Stimulated activated naive CD8-positive, alpha-beta T cell treated with anti-CD3 and anti-CD28 coated beads, Interleukin-15, Interleukin-2, amounts not matched to agents 100 ng/mL and 50 ng/mL, for 24 hours (primary cell): ENCODE data around the gene IL1RAPL1.
"Not testable (repeated sequence)": the region's sequence is repeated elsewhere in the genome, so short reads cannot be mapped to it uniquely, and the experiment has no call there.

Source experiments
- H3K27ac Mint-ChIP-seq: one replicate; pipeline ENCODE4 v1.8.0; 2021; ENCODE audit warnings: mild to moderate bottlenecking, mixed read lengths
- H3K27me3 Mint-ChIP-seq: one replicate; pipeline ENCODE4 v1.8.0; 2021; ENCODE audit warnings: mixed read lengths
- H3K36me3 Mint-ChIP-seq: one replicate; pipeline ENCODE4 v1.8.0; 2021; ENCODE audit warnings: low read depth, mixed read lengths
- H3K4me1 Mint-ChIP-seq: one replicate; pipeline ENCODE4 v1.8.0; 2021; ENCODE audit warnings: low read depth, mixed read lengths
- H3K4me3 Mint-ChIP-seq: one replicate; pipeline ENCODE4 v1.8.0; 2021; ENCODE audit warnings: mild to moderate bottlenecking, mixed read lengths
- H3K9me3 Mint-ChIP-seq: one replicate; pipeline ENCODE4 v1.8.0; 2021; ENCODE audit warnings: mixed read lengths

IL1RAPL1 gene

DNA sequence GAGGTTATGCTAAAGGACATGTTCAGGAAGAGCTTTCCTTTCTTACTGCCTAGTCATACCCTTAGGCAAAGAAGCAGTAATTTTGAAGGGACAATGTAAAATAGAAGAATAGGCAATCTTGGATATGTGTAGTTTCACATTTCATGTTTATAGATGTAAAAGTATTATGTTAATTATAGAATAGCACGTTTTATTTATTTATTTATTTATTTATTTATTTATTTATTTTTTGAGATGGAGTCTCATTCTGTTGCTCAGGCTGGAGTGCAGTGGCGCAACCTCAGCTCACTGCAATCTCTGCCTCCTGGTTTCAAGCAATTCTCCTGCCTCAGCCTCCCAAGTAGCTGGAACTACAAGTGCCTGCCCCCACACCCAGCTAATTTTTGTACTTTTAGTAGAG is 535.6 kb downstream of the IL1RAPL1 start:
- H3K27me3 Mint-ChIP-seq, H3K9me3 Mint-ChIP-seq, H3K27ac Mint-ChIP-seq, H3K4me3 Mint-ChIP-seq, H3K4me1 Mint-ChIP-seq, H3K36me3 Mint-ChIP-seq: not testable (repeated sequence)

DNA sequence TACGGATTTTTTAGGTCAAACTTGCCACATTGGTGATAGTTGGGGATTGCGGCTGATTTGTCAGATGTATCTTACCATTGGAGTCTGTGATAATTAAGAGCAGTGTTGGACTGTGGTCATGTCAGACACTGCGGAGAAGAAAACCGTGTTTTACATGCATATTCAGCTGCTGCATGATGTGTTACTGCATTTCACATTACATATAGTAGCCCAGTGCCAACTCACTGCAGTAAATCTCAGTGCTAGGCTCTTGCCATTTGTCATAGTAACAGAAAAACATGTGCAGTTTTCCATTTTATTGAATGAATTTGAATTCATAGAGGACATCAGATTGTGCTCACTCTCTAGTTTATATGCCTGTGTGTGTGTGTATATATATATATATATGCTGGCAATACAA is 543.7 kb downstream of the IL1RAPL1 start:
- no peak overlapping the region for H3K4me3 Mint-ChIP-seq
- H3K36me3 Mint-ChIP-seq, result no peaks in the 10 kb centered on the region
- H3K27me3 Mint-ChIP-seq, result no peaks in the 10 kb centered on the region
- H3K4me1 Mint-ChIP-seq, result no peaks in the 10 kb centered on the region
- H3K9me3 Mint-ChIP-seq, result no peaks in the 10 kb centered on the region
- no peak overlapping the region for H3K27ac Mint-ChIP-seq

DNA sequence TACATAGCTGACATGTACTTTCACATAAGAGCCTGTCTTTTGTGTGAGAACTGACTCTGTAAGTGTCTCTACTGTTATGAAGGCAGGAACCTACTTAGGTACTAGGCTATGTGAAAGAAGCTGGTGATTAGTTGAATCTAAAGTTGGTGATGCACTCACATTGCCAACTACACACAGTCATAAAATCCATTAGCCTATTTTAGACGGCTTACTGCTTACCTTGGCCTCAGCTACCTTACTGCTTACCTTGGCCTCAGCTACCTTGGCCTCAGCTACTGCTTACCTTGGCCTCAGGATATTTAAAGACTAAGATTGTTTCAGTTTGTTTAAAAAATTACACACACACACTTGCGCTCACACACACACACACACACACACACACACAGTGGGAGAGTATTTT is 549.7 kb downstream of the IL1RAPL1 start:
- Mint-ChIP-seq H3K9me3 (no peaks in the 10 kb centered on the region), H3K4me1 (no peaks in the 10 kb centered on the region), H3K27me3 (no peaks in the 10 kb centered on the region), H3K4me3 (no peak overlapping the region), H3K27ac (no peak overlapping the region), H3K36me3 (no peaks in the 10 kb centered on the region)

DNA sequence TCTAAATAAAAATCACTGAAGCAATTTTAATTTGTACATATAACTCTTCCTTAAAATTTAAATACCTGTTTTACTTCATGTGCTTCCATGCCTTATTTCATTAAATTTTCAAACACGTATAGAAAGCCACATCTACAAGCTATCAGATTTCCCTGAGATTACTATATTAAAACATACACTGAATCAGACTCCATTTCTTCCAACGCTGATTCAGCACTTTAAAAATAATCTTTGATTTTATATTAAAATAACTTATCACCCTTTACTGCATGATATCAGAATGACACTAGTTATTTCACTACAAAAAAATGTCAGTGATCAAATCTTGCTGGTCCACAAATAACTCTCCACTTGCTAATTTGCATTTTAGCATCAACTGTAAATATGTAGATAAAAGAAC is 550.8 kb downstream of the IL1RAPL1 start:
- Mint-ChIP-seq H3K27ac (no peak overlapping the region), H3K36me3 (no peaks in the 10 kb centered on the region), H3K27me3 (no peaks in the 10 kb centered on the region), H3K4me1 (no peaks in the 10 kb centered on the region), H3K4me3 (no peak overlapping the region), H3K9me3 (no peaks in the 10 kb centered on the region)

DNA sequence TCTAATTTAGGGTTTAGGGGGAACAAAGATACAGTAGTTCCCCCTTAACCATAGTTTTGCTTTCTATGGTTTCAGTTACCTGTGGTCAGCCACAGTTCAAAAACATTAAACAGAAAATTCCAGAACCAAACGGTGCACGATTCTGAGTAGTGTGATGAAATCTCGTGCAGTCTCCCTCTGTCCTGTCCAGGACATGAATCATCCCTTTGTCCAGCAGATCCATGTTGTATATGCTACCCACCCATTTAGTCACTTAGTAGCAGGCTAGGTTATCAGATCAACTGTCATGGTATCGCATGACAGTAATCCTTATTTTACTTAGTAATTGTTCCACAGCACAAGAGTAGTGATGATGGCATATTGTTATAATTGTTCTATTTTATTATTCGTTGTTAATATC is 556.1 kb downstream of the IL1RAPL1 start:
- no peaks in the 10 kb centered on the region for H3K36me3 Mint-ChIP-seq
- H3K4me3 Mint-ChIP-seq, result no peak overlapping the region
- peaks cover 8% of the 10 kb centered on the region for H3K9me3 Mint-ChIP-seq
- H3K27me3 Mint-ChIP-seq, result no peaks in the 10 kb centered on the region
- no peaks in the 10 kb centered on the region for H3K4me1 Mint-ChIP-seq
- no peak overlapping the region for H3K27ac Mint-ChIP-seq

DNA sequence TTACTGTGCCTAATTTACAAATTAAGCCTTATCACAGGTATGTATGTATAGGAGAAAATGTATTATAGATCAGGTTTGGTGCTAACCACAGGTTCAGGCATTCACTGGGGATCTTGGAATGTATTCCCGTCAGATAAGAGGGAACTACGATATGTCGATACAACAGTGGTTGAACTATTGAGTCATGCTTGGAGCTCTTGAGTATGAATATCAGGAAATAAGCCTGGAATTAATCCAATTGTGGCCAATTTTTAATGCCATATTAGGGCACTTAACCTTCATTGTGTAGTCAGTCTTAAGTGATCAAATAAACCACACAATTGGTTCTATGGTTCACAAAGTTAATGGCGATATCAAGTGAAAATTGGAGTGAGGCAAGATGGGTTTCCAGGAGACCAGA is 556.5 kb downstream of the IL1RAPL1 start:
- Mint-ChIP-seq H3K36me3 (no peaks in the 10 kb centered on the region), H3K27me3 (no peaks in the 10 kb centered on the region), H3K4me1 (no peaks in the 10 kb centered on the region), H3K9me3 (peaks cover 8% of the 10 kb centered on the region), H3K4me3 (no peak overlapping the region), H3K27ac (no peak overlapping the region)

DNA sequence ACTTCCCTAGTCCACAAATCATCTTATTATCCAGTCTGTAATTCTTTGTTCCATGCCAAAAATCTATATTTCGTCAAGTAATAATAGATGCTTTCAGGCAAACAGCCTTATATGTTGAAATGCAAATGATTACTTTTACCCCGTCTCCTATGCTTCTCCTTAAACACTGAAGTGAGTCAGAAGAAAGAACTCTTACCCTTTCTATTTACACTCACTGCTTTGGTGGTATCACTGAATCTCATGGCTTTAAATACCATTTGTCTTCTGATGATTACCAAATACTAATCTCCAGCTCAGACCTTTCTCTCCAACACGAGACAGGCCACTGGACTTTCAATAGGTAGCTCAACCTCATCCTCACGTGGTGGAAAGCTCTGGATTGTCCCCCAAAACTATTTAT is 558.1 kb downstream of the IL1RAPL1 start:
- peaks cover 8% of the 10 kb centered on the region for H3K9me3 Mint-ChIP-seq
- no peaks in the 10 kb centered on the region for H3K4me1 Mint-ChIP-seq
- H3K4me3 Mint-ChIP-seq, result no peak overlapping the region
- no peaks in the 10 kb centered on the region for H3K36me3 Mint-ChIP-seq
- H3K27me3 Mint-ChIP-seq, result no peaks in the 10 kb centered on the region
- H3K27ac Mint-ChIP-seq, result no peak overlapping the region

DNA sequence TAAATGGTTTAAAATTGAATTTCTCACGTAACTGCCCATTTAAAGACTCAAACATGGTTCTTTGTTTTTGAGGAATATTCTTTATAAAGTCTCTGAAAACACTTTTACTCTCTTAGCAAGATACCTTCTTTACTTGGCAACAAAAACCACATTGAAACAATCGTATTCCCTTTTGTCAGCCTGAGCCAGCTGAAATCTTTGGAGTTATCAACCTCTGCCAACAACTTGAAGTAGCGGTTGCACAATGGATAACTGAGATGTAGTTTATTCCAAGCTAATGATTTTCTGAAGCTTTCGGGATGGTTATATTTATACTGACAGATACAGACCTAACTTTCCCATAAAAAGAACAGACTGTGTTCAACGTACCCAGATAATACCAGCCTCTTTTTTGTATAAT is 561.3 kb downstream of the IL1RAPL1 start:
- Mint-ChIP-seq H3K36me3 (no peaks in the 10 kb centered on the region), H3K4me1 (no peaks in the 10 kb centered on the region), H3K9me3 (peaks cover 8% of the 10 kb centered on the region), H3K27ac (no peak overlapping the region), H3K27me3 (no peaks in the 10 kb centered on the region), H3K4me3 (no peak overlapping the region)

DNA sequence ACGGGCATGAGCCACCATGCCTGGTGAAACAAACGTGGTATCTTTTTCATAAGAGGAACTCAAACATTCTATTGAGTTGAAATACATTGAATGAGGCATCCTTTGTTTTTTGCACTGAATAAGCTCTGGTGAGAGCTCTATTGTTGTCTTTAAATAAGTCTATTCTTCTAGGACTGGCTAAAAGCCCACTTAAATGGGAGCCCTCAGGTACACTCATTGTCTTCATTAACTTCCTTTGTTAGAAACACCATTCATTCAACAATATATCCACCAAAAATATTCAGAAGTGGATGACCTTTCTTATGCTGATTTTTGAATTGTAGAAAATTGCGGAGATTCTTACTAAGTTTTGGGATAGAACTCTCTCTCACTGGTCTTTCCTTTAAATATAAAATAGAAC is 568.0 kb downstream of the IL1RAPL1 start:
- Mint-ChIP-seq H3K4me3 (no peak overlapping the region), H3K9me3 (no peaks in the 10 kb centered on the region), H3K36me3 (no peaks in the 10 kb centered on the region), H3K27me3 (no peaks in the 10 kb centered on the region), H3K27ac (no peak overlapping the region), H3K4me1 (no peaks in the 10 kb centered on the region)

DNA sequence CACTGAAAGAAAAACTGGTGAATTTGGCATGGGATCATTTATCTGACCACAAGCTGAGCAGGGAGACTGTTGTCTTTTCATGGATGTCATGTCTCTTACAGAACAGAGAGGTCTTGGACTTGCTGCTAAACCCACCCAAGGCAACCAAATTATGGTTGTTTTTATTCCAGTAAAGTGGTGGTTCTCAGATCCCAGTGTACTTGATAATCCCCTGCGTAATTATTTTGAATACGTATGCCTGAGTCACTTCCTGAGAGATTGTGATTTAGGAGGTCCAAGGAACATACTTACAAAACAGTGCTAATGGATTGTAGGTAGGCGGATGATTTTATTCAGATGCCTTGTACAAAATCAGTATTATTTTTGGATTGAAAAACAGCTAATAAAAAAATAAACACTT is 585.6 kb downstream of the IL1RAPL1 start:
- no peaks in the 10 kb centered on the region for H3K27me3 Mint-ChIP-seq
- H3K4me3 Mint-ChIP-seq, result no peak overlapping the region
- H3K9me3 Mint-ChIP-seq, result no peaks in the 10 kb centered on the region
- no peaks in the 10 kb centered on the region for H3K36me3 Mint-ChIP-seq
- no peaks in the 10 kb centered on the region for H3K4me1 Mint-ChIP-seq
- no peak overlapping the region for H3K27ac Mint-ChIP-seq

DNA sequence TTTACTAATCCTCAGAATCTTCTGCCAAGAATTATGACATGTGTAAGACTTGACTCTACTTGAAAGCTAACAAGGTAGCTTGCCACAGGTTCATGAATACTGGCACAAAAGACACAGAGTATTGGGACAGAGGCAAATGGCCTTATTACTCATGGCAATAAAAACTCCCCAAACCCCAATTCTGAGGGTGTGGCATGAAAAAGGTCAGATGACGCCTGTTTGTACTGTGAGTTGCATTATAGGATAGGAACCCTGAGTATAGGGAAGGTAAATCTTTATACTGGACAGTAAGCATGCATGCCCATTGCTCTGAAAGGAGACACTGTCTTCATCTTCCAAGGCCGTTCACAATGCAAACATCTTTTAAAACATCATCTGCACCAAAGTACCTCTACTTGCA is 600.0 kb downstream of the IL1RAPL1 start:
- H3K27me3 Mint-ChIP-seq, result no peaks in the 10 kb centered on the region
- no peaks in the 10 kb centered on the region for H3K4me1 Mint-ChIP-seq
- no peaks in the 10 kb centered on the region for H3K36me3 Mint-ChIP-seq
- H3K4me3 Mint-ChIP-seq, result no peak overlapping the region
- no peaks in the 10 kb centered on the region for H3K9me3 Mint-ChIP-seq
- H3K27ac Mint-ChIP-seq, result no peak overlapping the region

DNA sequence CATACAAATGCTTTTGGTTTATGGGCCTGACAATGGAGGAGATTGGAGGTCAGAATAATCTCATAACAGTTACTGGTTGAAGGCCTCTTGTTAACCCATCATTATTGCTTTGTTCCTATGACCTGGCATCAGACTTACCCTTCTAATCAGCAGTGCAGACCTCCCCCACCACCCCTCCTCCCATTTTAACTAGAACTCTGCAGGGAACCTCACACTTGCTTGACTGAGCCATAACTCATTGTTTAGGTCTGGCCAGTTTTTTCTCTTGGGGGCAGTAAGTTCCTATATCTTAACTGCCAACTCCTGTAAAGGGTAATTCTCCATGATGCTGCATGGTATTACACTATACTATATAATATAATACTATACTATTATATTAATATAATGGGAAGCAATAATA is 609.3 kb downstream of the IL1RAPL1 start:
- Mint-ChIP-seq H3K27ac (no peak overlapping the region), H3K9me3 (no peaks in the 10 kb centered on the region), H3K4me1 (no peaks in the 10 kb centered on the region), H3K4me3 (no peak overlapping the region), H3K27me3 (no peaks in the 10 kb centered on the region), H3K36me3 (no peaks in the 10 kb centered on the region)

DNA sequence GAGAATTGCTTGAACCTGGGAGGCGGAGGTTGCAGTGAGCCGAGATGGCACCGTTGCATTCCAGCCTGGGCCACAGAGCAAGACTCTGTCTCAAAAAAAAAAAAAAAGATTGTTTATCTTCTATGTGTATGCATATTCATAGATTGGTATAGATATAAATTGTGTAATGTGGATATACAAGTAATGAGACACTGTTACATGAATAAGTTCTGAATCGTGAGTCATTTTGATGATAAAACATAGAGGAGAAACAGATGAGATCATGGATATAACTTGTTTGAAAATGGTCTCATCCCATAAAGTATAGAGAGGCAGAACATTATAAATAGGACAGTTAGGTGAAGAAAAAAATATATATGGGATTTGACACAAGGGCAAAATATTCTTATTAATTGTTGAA is 628.0 kb downstream of the IL1RAPL1 start:
- Mint-ChIP-seq H3K9me3 (no peaks in the 10 kb centered on the region), H3K27me3 (no peaks in the 10 kb centered on the region), H3K4me3 (no peak overlapping the region), H3K27ac (no peak overlapping the region), H3K4me1 (no peaks in the 10 kb centered on the region), H3K36me3 (no peaks in the 10 kb centered on the region)

DNA sequence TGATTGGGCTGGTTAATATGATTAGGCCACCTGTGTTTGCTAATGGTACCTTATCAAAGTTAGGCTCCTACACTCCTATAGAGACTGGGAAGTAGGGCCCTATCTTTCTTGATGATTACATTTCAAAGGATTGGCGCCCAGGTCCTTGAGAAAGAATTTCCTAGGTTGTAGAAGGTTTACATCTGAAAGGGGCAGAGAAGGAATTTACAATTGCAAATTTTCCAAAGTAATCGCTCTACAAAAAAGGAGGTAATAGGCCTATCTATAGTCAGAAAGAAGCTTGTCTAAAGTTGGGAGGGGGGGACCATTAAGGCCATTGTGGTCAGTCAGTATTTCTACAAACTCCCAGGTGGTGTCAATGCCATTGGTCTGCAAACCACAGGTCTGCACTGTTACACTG is 638.4 kb downstream of the IL1RAPL1 start:
- Mint-ChIP-seq H3K9me3 (no peaks in the 10 kb centered on the region), H3K4me3 (no peak overlapping the region), H3K4me1 (no peaks in the 10 kb centered on the region), H3K27ac (no peak overlapping the region), H3K36me3 (no peaks in the 10 kb centered on the region), H3K27me3 (no peaks in the 10 kb centered on the region)

DNA sequence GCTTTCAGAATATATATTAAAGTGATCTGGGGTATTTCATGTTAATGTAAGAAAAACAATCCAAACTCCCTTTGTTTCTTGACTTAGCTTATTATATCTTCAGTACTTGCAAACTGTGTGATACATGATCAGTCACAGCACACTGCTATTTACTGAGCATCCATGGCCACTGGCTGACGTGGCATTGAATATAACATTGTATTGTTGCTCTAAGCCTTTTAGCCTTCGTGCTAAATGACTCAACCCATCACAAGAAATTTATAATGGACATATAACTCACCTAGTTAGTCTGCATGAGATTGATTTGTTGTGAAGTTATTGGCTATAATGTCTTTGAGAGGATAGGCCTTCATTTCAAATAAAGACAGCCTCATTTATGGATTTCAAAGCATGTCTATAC is 642.6 kb downstream of the IL1RAPL1 start:
- Mint-ChIP-seq H3K27ac (no peak overlapping the region), H3K4me1 (no peaks in the 10 kb centered on the region), H3K27me3 (no peaks in the 10 kb centered on the region), H3K36me3 (no peaks in the 10 kb centered on the region), H3K9me3 (no peaks in the 10 kb centered on the region), H3K4me3 (no peak overlapping the region)

DNA sequence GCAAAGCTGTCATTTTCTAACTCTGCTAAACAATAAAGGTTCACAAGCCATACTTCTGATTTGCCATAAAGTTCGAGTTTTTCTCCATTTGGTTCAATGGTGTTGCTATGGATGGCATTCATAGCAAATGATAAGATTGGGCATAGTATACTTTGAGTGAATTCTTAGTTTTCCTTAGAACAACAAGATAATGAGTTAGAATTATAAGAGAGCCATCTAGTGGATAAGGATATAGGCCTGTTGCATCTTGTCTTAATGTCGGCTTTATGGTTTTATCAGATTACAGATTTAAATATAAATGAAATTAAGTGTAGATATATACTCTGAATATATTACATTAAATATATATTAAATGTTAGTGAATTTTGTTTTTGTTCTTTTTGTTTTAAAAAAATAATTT is 644.6 kb downstream of the IL1RAPL1 start:
- H3K4me1 Mint-ChIP-seq, result no peaks in the 10 kb centered on the region
- no peaks in the 10 kb centered on the region for H3K9me3 Mint-ChIP-seq
- H3K27me3 Mint-ChIP-seq, result no peaks in the 10 kb centered on the region
- no peaks in the 10 kb centered on the region for H3K36me3 Mint-ChIP-seq
- H3K27ac Mint-ChIP-seq, result no peak overlapping the region
- H3K4me3 Mint-ChIP-seq, result no peak overlapping the region
